HG02973 (cell line): ENCODE data around the gene LCA5L.
A peak's percentile ranks its signal among the peaks of the same experiment; 100 is the strongest.
"Not testable (repeated sequence)": the region's sequence is repeated elsewhere in the genome, so short reads cannot be mapped to it uniquely, and the experiment has no call there.

Experiments
- ATAC-seq: cut with Tn5 transposase; IDR thresholded peaks from one replicate; pipeline ENCODE4 v1.9.1; 2021; ENCODE audit warnings: moderate library complexity; ENCODE audit not compliant: unreplicated experiment

The LCA5L gene

GRCh38 chr21:39452207-39452969 lies 6.8 kb upstream of the LCA5L start:
- ATAC-seq: no peak

GRCh38 chr21:39451332-39452206 lies 6.0 kb upstream of the LCA5L start, which contains the start of gene SH3BGR:
TSS of gene SH3BGR (plus strand) at chr21:39451970. CDS start at chr21:39452097, 127 bp downstream.
- no peak for ATAC-seq

DNA sequence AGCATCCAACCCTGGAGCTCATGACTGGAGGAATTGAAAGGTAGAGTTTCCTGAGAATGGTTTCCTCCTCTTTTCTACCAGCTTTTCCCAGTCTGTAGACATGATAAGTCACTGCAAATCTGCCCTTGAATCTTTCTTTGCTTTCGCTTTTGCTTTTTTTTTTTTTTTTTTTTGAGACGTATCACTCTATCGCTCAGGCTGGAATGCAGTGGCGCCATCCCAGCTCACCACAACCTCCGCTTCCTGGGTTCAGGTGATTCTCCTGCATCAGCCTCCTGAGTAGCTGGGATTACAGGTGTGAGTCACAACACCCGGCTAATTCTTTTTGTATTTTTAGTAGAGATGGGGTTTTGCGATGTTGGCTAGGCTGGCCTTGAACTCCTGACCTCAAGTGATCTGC lies 1.7 kb upstream of the LCA5L start:
- ATAC-seq: no peak

- peak; percentile 5 for ATAC-seq
These were observed 977 bp downstream of the LCA5L start for GRCh38 chr21:39444421-39445180.

DNA sequence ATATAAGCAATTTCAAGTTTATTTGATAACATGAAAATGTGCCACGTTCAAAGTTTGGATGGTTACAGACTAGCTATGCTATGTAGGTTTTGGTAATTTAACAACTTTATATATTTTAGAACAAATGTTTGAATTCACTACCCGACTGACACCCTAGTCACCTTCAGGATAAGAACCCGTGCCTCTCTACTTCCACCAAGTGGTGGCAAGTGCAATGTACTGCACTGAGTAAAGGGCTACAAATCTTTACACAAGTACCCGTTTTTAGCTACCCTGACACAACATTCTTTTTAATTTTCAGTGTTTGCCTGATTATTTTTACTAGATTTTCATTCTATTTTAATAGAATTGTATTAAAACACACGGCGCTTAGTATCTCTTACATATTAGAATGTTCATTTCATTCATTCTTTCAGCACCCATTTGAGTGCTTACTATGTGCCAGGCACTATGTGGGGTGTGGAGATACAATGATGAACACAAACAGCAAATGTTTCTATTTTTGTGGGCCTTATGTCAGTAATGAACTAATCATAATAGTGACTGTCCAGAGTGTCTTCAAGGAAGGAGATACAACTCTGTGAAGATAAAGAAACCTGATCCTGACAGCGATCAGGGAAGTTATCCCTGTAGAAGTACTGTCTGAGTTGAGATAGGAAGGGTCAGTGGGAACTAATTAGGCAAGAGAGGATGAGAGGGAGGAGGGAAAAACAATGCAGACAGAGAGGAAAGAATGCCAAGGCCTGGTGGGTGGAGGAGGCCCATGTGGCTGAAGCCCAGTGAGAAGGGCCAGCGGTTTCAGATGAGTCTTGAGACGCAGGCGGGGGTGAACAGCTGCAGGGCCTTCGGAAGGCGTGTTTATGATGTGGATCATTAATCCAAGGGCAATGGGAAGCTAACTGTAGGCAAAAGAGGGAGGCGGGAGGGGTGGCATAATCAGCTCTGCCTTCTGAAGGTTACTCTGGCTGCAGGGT lies 3.8 kb downstream of the LCA5L start:
- peak; percentile 31 for ATAC-seq

GRCh38 chr21:39439232-39439631 lies 6.3 kb downstream of the LCA5L start:
- no peak for ATAC-seq

- ATAC-seq: no peak
These were observed 10.6 kb downstream of the LCA5L start for GRCh38 chr21:39434950-39435349.

GRCh38 chr21:39430954-39431353 lies 14.6 kb downstream of the LCA5L start:
- ATAC-seq: no peak

DNA sequence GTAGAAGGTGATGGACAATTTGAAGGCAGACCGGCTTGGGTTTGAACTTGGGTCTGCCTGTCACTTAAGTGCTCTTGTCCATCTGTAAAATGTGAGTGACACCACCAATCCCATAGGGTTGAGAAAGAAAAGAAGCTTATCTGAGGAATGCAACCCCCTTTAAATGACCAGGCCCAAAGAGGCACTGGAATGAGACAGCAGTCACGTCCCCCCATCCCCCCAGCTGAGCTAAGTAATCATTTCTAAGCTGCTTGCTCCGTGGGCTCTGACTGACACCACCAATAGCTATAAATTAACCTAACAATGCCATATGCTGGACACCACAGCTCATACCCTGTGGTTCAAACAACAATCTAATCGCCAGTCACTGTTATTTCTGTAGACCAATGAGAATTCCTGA lies 15.1 kb downstream of the LCA5L start:
- ATAC-seq: no peak

DNA sequence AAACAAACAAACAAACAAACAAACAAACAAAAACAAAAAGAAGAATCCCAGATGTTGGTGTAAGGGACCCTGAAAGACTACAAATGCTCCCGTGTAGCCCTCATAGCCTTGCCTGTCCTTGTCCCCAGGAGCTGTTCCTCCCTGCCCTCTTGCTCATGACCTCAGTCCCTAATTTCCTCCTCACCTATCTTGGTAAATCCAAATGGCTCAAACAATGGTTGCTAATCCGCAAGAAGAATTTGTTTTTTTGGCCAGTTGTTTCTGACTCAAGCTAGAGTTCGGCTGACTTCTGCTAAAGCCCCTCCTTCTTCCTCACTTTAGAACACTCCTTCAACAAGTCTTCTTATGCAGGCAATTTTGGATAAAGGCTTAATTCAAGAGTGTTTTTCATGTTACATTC lies 15.6 kb downstream of the LCA5L start:
- ATAC-seq: no peak

- no peak for ATAC-seq
These were observed 16.1 kb downstream of the LCA5L start for GRCh38 chr21:39429445-39429844.

DNA sequence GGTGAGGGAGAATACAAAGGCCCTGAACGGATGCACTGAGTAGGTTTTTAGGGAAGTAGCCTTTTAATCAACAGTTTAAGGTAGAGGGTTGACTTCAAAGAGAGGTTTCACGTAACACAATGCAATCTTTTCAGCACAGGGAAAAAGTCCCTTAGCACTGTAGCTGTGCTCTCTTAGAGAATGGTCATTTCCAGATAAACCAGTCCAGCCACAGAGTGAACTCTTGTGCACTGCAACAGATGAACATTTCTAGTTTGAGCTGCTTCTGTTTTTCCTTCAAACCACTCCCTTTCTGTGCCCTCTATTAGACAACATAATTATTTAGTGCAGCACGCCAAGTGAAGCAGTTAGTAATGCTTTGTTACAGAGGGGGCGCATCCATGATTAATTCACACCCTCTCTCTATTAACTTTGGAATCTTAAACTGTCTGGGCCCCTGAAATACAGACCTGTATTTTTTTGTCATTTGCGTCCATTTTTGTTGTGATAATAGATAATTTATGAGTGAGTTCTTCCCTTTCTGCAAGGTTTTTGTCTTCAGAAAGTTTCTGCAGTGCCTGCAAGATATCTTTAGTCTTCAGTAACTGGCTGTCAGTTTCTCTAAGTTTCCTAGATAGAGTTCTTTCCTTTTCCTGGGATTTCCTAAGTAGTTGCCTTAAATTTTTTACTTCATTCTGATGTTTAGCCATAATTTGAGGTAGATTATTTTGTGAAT lies 22.9 kb downstream of the LCA5L start:
- no peak for ATAC-seq

DNA sequence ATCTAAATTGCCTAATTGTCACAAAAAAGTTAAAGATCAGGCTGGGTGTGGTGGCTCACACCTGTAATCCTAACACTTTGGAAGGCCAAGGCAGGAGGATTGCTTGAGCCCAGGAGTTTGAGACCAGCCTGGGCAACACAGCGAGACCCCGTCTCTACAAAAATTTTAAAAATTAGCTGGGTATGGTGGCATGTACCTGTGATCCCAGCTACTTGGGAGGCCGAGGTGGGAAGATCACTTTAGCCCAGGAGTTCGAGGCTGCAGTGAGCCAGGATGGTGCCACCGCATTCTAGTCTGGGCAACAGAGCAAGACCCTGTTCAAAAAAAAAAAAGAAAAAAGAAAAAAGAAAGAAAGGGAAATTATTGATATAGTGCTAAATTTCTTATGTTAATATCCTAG lies 26.4 kb downstream of the LCA5L start:
- ATAC-seq: not testable (repeated sequence)

- no peak for ATAC-seq
These were observed 39.5 kb downstream of the LCA5L start for GRCh38 chr21:39406065-39406464.

GRCh38 chr21:39400173-39400572 lies 45.4 kb downstream of the LCA5L start:
- no peak for ATAC-seq

GRCh38 chr21:39397646-39398385 lies 47.8 kb downstream of the LCA5L start:
- no peak for ATAC-seq

DNA sequence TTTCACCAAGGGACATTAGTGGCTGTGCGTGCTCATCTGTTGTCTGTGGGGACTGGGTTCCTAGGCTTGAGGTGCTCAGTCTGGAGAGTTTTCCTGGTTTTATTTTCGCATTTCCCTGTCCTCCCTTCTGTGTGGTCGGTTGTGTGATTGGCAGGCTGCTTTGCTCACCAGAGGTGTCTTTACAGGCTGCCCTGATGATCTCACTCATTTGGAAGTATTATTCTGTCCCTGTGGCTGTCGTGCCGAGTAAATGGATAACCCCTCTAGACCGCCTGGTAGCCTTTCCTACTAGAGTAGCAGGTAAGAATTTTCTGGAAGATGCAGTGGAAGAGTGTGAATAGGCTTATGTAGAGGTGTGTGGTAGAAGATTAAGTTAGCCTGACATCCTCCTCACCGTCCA lies 52.6 kb downstream of the LCA5L start:
- ATAC-seq: no peak

- no peak for ATAC-seq
These were observed 55.3 kb downstream of the LCA5L start for GRCh38 chr21:39390212-39390765.

GRCh38 chr21:39388811-39389155 lies 56.8 kb downstream of the LCA5L start:
- no peak for ATAC-seq
